RWPE1 (cell line): Measurements from ENCODE around the gene MSH5.

Experiments
- CTCF ChIA-PET: fragments of 350-600 bp; sonication (Branson Sonifier 250); formaldehyde crosslinking; extraction: SDS; loops from one replicate; lab custom pipeline; 2021; lab: Yijun Ruan, JAX
- POLR2A ChIA-PET: fragments of 400-600 bp; formaldehyde crosslinking; extraction: SDS; loops from one replicate; lab custom pipeline; 2020; ENCODE audit warnings: antibody characterized with exemption; ENCODE audit not compliant: low non-redundant PET; lab: Yijun Ruan, JAX
- DNase-seq: peaks from one replicate; pipeline ENCODE4 v3.0.0; 2012; ENCODE audit warnings: low spot score
- H3K27ac ChIP-seq: fragments of 450-650 bp; 2 replicates; pipeline ENCODE4 v1.5.1; 2017
- CTCF ChIP-seq: fragments of 450-650 bp; conservative IDR thresholded peaks from 2 replicates; pipeline ENCODE4 v1.5.1; 2017; ENCODE audit warnings: low read depth, mild to moderate bottlenecking

MSH5 gene

DNA sequence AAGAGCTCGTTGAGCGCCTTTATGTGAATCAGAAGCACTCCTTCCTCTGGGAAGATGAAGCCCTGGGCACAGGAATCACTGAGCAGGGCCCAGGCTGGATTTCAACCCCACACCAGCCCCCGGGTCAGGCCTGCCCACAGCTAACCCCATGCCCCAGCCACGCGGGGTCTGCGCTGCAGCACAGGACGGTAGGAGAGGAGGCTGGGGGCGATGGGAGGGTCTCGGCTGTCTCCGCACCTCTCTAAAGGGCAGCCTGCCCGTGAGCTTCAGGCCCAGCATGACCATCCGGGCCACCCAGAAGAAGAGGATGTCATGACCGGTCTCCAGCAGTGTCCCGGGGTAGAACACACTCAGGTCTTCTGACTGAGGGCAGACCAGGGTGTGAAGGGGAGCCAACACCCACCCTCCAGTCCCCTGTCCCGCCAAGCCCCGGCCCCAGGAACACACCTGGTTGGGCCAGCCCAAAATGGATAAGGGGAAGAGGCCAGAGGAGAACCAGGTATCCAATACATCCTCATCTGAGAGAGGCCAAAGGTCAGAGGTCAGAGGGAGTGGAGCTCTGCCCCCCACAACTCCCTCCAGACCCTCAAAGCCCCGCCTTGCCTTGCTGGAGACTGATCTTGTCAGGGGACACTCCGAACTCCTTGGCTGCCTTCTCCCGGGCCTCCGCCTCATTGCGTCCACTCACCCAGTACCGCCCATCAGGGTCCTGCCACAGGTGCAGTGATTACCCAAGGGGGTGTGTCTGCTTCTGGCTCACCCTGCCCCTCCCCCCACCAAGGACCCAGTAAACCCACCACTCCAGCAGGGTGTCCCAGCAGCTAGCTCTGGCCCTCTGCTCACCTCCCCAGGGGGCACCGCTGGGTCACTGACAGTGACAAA, 41.7 kb downstream of the MSH5 start:
- CTCF ChIA-PET, result interaction anchor here (0.7 to 1.1 kb wide), 2 partner anchors 10 kb away, joined by 3 to 8 read pairs; no protein-coding TSS in a partner anchor
- DNase-seq, result no peak
- no peak for TF ChIP-seq CTCF
- POLR2A ChIA-PET, result no interaction called here
- peak overlapping the region; percentile 89 for H3K27ac ChIP-seq

GRCh38 chr6:31782126-31782855, 42.5 kb downstream of the MSH5 start:
- no peak for TF ChIP-seq CTCF
- CTCF ChIA-PET, result interaction anchor here (0.7 kb wide), 1 partner anchor 9 kb away, joined by 3 read pairs; no protein-coding TSS in a partner anchor
- H3K27ac ChIP-seq, result peak overlapping the region; percentile 89
- POLR2A ChIA-PET, result no interaction called here
- DNase-seq, result no peak

- ChIA-PET POLR2A (interaction anchor here (0.5 to 0.7 kb wide), 2 partner anchors 11 to 1082 kb away, joined by 3 to 4 read pairs; partner anchors contain the start of gene VARS1), CTCF (interaction anchor here (0.7 to 1.5 kb wide), 2 partner anchors 12 to 14 kb away, joined by 5 read pairs; no protein-coding TSS in a partner anchor)
- H3K27ac ChIP-seq, result peak overlapping the region; percentile 40
- no peak for DNase-seq
- TF ChIP-seq CTCF, result no peak
Measured at GRCh38 chr6:31784098-31784925, 44.5 kb downstream of the MSH5 start.

DNA sequence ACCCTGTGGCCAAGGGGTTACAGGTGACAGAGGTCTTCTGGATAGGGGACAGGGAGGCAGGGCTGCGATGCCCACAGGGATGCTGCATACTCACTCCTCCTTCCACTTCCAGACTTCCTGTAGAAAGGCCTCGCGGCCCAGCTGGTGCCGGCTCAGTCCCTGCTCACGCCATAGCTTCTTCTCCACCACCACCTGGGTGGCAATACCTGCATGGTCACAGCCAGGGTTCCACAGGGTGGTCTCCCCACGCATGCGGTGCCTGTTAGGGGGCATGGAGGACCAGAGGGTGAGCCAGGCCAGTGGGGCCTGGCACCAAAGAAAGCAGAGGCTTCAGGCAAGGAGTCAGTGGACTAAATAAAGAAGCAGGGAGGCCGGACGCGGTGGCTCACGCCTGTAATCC, 45.7 kb downstream of the MSH5 start:
- POLR2A ChIA-PET, result interaction anchor here (0.6 kb wide), 1 partner anchor 51 kb away, joined by 6 read pairs; no protein-coding TSS in a partner anchor
- CTCF ChIA-PET, result no interaction called here
- H3K27ac ChIP-seq, result peak overlapping the region; percentile 40
- DNase-seq, result no peak
- TF ChIP-seq CTCF, result no peak

DNA sequence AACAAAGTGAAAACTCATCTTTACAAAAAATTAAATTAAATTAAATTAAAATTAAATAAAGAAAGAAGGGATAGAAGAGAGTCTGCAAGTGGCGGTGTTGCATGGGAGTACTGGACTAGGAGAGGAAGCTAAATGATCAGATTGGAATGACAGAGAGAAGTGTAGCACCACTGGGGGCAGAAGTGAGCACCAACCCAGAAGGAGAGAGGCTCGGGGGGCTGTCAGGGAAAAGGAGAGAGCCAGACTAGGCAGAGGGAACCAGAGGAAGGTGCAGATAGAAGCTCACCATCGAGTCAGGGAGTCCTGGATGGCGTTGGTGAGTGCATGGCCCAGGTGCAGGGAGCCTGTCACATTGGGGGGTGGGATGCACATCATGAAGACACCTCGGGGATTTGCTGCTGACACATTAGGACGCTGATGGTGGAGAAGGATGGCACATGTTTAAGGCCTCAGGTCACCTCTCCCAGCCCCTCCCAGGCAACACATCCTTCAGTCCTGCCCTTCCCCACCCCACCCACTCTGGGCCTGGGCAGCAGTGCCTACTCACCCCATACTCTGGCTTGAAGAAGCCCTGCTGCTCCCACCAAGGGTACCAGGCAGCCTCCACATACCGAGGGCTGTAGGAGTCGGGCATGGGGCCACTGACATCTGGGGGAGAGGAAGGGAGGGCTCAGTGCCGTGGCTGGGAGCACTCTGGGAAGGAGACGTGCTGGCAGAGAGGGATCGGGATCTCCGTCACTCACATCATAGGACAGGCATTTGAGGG, 51.7 kb downstream of the MSH5 start:
- TF ChIP-seq CTCF, result peak; percentile 61
- DNase-seq, result no peak
- ChIA-PET POLR2A (no interaction called here), CTCF (interaction anchor here (0.5 to 1.2 kb wide), 9 partner anchors 9 to 76 kb away, joined by 3 to 8 read pairs (median 3); partner anchors contain the start of gene LSM2)
- H3K27ac ChIP-seq, result peak overlapping the region; percentile 89
